Right kidney (tissue), 1 donor: Measurements from ENCODE around the gene UNC119B.
A peak's percentile ranks its signal among the peaks of the same experiment; 100 is the strongest.
"Not testable (repeated sequence)": the region's sequence is repeated elsewhere in the genome, so short reads cannot be mapped to it uniquely, and the experiment has no call there.

ENCODE experiments used
- DNase-seq: peaks from one replicate; pipeline ENCODE4 v3.0.0-alpha.2; 2016

UNC119B gene

DNA sequence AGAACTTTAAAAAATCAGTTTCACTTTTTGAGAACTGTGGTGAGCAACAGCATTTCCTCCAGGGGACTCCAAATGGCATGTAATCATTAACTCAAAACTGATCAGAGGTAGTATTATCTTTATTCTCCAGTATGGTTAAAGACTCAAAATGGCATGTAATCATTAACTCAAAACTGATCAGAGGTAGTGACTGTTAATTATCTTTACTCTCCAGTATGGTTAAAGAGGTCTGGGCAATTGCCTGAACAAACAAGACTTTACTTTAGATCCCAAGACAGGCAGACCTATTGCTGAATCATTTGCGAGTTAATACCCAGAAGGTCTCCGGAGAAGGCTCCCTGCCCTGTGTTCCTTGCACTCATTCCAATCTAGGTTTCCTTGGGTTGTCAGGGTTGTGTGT is 8.8 kb downstream of the UNC119B start:
- DNase-seq = no peak

- no peak for DNase-seq
Measured at GRCh38 chr12:120719496-120720233, 9.4 kb downstream of the UNC119B start.

GRCh38 chr12:120720234-120720986 is 10.2 kb downstream of the UNC119B start:
- no peak for DNase-seq

DNA sequence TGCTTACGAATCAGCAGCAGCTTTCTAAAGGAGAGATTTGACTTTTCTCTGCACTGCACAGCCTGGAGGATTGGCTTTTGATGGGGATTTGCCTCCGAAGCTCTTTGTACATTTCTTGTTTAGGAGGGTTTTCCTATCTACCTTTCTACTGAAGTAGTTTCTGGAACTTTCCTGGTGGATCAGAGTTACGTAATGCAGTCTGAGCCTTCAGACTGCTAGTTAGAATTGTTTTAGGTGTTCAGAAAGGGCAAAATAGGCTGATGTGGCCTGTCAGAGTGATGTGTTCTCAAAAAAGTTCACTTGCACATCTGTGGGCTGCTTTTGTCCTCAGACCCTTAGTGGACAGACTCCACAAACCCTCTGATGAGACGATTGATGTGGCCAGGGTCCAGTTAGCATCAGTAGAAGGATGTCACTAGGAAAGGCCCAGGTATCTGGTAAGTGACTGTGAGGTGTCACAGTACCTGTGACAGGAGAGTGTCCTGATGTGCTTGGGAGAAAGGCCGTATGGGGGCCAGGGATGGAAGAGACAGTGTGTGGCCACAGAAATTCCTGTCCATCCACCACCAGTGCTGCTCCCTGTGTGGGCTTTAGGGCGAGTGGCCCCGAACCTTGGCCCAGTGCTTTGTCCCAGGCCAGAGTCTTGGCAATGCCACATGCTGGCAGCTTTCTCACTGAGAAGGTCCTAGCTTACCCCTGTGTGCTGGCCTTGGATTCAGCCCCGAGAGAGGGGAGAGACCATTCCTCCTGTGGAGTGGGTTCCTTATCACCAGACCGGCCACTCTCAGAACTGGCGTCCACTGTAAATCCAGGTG is 10.9 kb downstream of the UNC119B start:
- DNase-seq = no peak

- DNase-seq = no peak
Measured at GRCh38 chr12:120721866-120722265, 11.6 kb downstream of the UNC119B start.

GRCh38 chr12:120722784-120723183 is 12.5 kb downstream of the UNC119B start:
- DNase-seq = no peak

DNA sequence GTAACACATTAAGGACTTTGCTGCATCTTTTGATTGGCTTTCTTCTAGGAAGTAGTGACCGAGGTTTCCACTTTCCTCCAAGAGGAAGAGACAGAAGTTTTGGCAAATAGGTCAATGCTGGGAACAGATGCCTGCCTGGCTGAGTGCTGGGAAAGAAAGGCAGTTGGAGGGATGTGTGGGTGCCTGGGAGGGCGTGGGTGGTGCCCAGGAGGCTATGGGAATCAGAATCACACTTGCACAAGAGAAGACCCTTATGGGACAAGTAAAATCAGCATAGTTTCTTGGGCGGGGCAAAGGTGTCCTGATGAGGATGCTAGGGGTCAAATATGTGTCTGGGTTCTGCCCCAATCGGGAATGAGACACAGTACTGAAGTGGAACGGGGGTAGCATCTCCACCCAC is 14.5 kb downstream of the UNC119B start:
- DNase-seq = no peak

DNA sequence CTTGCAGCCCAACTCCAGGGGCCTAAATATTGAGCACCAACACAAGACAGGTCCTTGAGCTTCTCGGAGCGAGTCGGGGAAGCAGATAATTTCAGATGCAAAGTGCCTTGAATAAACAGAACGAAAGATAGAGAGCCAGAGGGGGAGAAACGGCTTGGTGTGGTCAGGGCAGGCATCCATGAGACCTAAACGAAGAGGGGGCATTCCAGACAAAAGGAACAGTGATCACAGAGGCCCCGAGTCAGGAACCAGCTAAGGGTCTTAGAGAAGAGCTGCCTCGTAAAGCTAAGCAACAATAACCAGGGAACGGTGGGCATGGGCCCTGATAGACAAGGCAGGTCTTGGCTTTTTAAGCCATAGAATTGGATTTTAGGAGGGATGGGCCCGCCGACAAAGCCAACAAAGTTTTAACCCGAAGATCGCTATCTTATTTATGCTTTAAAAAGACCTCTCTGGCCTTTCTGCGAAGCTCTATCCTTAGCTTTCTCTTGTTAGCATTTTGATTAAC is 14.9 kb downstream of the UNC119B start:
- no peak for DNase-seq

DNA sequence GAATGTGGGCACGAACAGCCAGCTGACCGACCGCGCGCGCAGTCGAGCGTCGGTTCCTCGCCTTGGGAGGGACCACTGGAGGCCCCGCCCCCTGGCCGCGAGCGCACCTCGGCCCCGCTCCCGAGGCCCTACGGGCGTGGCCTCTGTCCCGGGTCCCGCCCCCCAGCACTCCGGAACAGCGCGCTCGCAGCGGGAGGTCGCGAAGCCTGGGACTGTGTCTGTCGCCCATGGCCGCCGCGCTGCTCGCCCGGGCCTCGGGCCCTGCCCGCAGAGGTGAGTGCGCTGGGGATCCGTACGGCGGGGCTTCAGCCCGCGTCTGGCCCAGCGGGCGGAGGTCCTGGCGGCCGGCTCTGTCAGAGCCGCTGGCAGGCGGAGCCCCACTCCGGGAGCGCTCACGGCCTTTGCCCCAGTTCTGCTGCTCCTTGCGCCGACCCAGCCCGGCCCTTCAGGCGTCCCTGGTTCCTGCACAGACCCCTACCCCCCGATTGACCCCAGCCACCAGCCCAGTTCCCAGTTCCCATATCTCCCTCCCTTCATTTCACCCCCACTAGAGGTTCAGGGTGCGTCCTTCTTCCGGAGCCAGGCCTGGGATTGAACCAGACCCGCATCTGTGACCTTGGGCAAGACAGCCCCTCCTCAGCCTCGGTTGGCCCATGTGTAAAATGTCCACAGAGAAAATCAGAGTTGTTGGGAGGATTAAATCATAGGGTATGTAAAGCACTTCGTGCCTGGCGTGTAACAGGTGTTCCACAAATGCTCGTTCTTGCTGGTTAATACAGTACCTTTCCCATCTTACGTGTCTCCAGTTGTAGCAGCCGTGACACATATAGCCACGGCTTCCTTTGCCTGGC is 15.6 kb downstream of the UNC119B start, which contains the start of gene ACADS:
ACADS (plus strand) TSS at position 168 of the 851 bp plus-strand sequence; CDS start at position 228, 60 bp downstream.
- DNase-seq = peak; percentile 92

DNA sequence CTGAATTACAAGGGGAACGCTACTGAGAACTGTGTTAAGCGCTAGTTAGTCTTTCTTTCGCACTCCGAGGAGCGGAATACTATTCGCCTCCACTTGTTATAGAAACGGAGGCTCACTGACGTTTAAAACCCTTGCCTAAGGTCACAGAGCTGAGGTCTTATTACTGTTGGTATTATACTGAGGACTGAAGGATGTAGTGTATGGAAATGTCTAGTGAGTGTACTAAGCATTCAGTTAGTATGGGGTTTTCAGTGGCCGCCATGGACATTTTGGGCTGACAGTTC is 16.2 kb downstream of the UNC119B start:
- no peak for DNase-seq

- DNase-seq = no peak
Measured at GRCh38 chr12:120726961-120727360, 16.7 kb downstream of the UNC119B start.

DNA sequence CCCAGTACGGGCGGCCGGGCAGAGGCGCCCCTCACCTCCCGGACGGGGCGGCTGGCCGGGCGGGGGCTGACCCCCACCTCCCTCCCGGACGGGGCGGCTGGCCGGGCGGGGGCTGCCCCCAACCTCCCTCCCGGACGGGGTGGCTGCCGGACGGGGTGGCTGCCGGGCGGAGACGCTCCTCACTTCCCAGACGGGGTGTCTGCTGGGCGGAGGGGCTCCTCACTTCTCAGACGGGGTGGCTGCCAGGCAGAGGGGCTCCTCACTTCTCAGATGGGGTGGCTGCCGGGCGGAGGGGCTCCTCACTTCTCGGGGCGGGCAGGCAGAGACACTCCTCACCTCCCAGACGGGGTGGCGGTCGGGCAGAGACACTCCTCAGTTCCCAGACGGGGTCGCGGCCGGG is 21.9 kb downstream of the UNC119B start:
- not testable (repeated sequence) for DNase-seq

DNA sequence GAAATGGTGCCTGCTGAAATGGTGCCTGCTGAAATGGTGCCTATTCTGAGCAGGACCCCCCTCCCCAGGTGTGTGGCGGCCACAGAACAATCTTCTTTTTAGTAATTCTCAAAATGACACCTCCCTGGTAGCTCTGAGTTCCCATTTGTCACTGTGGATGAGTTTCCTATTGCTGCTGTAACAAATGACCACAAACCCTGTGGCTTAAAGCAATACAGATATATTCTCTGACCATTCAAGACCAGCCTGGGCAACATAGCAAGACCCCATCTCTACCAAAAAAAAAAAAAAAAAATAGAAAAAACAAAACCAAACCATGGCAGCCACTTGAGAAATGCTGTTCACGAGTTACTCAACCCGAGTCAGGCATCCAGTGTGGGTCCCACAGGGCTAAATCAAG is 23.3 kb downstream of the UNC119B start:
- no peak for DNase-seq

GRCh38 chr12:120734210-120734609 is 24.0 kb downstream of the UNC119B start:
- DNase-seq = no peak

- no peak for DNase-seq
Measured at GRCh38 chr12:120735181-120735580, 24.9 kb downstream of the UNC119B start.

- DNase-seq = no peak
Measured at GRCh38 chr12:120736404-120737331, 26.4 kb downstream of the UNC119B start.

GRCh38 chr12:120737557-120738251 is 27.4 kb downstream of the UNC119B start:
- DNase-seq = no peak

DNA sequence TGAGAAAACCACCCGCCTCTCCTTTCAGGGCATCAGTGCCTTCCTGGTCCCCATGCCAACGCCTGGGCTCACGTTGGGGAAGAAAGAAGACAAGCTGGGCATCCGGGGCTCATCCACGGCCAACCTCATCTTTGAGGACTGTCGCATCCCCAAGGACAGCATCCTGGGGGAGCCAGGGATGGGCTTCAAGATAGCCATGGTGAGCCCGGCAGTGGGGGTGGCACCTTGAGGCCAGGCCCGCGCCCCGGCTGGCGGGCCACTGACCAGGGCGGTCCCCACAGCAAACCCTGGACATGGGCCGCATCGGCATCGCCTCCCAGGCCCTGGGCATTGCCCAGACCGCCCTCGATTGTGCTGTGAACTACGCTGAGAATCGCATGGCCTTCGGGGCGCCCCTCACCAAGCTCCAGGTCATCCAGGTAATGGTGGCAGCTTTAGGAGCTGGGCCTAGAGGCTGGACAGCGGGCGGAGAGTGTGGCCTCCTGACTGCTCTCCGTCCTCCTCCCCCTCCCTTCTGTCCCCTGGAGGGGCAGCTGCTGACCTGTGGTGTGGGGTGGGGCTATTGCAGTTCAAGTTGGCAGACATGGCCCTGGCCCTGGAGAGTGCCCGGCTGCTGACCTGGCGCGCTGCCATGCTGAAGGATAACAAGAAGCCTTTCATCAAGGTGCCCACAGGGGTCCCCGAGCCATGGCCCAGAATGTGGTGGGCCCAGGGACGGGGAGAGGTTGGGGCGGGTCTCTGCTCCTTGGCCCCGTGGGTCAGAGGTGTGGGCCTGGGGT is 28.2 kb downstream of the UNC119B start:
- no peak for DNase-seq

- DNase-seq = no peak
Measured at GRCh38 chr12:120739031-120739762, 28.9 kb downstream of the UNC119B start.
